PC-3 (cell line): ENCODE results near the gene INMT. TPM values are rescaled to one million over a fixed set of nuclear protein-coding genes. Genes with fewer than 3 reads are reported as not detected.

Source experiments
- ATAC-seq: fragments of 200-7000 bp; cut with Tn5 transposase; 2 replicates; pipeline ENCODE4 v1.9.1; 2020; ENCODE audit warnings: mild to moderate bottlenecking, moderate library complexity
- BruUV-seq: library from RNA; stranded (reverse); fragments of 400-500 nt; replicated peaks from 2 replicates; lab custom pipeline; 2021; lab: Mats Ljungman, UMichigan
- CTCF ChIA-PET: fragments of 300-600 bp; sonication (Branson Sonifier 250); formaldehyde crosslinking; loops from one replicate; lab custom pipeline; 2022; ENCODE audit warnings: antibody characterized with exemption; lab: Charles Lee
- POLR2A ChIA-PET: fragments of 300-600 bp; sonication (Branson Sonifier 250); formaldehyde crosslinking; loops from one replicate; lab custom pipeline; 2022; ENCODE audit warnings: antibody characterized with exemption; ENCODE audit not compliant: unreplicated experiment; lab: Charles Lee
- DNase-seq: peaks from one replicate; pipeline ENCODE4 v3.0.0-alpha.2; 2015
- H2AFZ ChIP-seq: fragments of 300-600 bp; sonication (generic); 2 replicates; pipeline ENCODE4 v1.6.0; 2016; ENCODE audit warnings: antibody characterized with exemption, low read length
- H3F3A ChIP-seq: fragments of 300-600 bp; sonication (generic); one replicate; pipeline ENCODE4 v1.6.0; 2017; ENCODE audit warnings: antibody characterized with exemption, low read length, control low read depth, mild to moderate bottlenecking; ENCODE audit not compliant: unreplicated experiment
- H3K27ac ChIP-seq: fragments of 300-600 bp; sonication (generic); 2 replicates; pipeline ENCODE4 v1.5.1; 2016; ENCODE audit warnings: mild to moderate bottlenecking, low read length
- H3K27me3 ChIP-seq: fragments of 300-600 bp; sonication (generic); 2 replicates; pipeline ENCODE4 v1.6.1; 2016; ENCODE audit warnings: low read length, mixed read lengths
- H3K36me3 ChIP-seq: fragments of 300-600 bp; sonication (generic); 2 replicates; pipeline ENCODE4 v1.6.1; 2016; ENCODE audit warnings: low read depth, mixed run types, low read length, mixed read lengths
- H3K4me1 ChIP-seq: fragments of 300-600 bp; sonication (generic); 2 replicates; pipeline ENCODE4 v1.5.1; 2016; ENCODE audit warnings: low read length; ENCODE audit not compliant: insufficient read depth
- H3K4me2 ChIP-seq: fragments of 300-600 bp; sonication (generic); 2 replicates; pipeline ENCODE4 v1.6.0; 2016; ENCODE audit warnings: low read length
- H3K4me3 ChIP-seq: fragments of 300-600 bp; sonication (generic); 2 replicates; pipeline ENCODE4 v1.5.1; 2016; ENCODE audit warnings: mild to moderate bottlenecking, low read length, mixed read lengths
- H3K79me2 ChIP-seq: fragments of 300-600 bp; sonication (generic); 2 replicates; pipeline ENCODE4 v1.6.1; 2017; ENCODE audit warnings: low read length, mixed read lengths
- H3K9ac ChIP-seq: fragments of 300-600 bp; sonication (generic); 2 replicates; pipeline ENCODE4 v1.6.0; 2016; ENCODE audit warnings: mild to moderate bottlenecking, low read length
- H3K9me2 ChIP-seq: fragments of 300-600 bp; sonication (generic); replicated peaks from 2 replicates; pipeline ENCODE4 v1.6.1; 2016; ENCODE audit warnings: mixed run types, low read length, mixed read lengths
- H3K9me3 ChIP-seq: fragments of 300-600 bp; sonication (generic); 2 replicates; pipeline ENCODE4 v1.6.1; 2016; ENCODE audit warnings: low read length, mixed read lengths
- H4K20me1 ChIP-seq: fragments of 300-600 bp; sonication (generic); 2 replicates; pipeline ENCODE4 v1.6.1; 2016; ENCODE audit warnings: low read length, mixed read lengths
- CTCF ChIP-seq: fragments of 300-600 bp; sonication (generic); conservative IDR thresholded peaks from 2 replicates; pipeline ENCODE4 v1.5.1; 2017; ENCODE audit warnings: antibody characterized with exemption, low read depth, mild to moderate bottlenecking, low read length
- EZH2 ChIP-seq: fragments of 300-600 bp; sonication (generic); IDR thresholded peaks from one replicate; pipeline ENCODE4 v1.6.1; 2017; ENCODE audit warnings: antibody characterized with exemption, mild to moderate bottlenecking, low read length; ENCODE audit not compliant: unreplicated experiment
- EZH2phosphoT487 ChIP-seq: fragments of 300-600 bp; sonication (generic); IDR thresholded peaks from 2 replicates; pipeline ENCODE4 v1.6.1; 2018; ENCODE audit warnings: mild to moderate bottlenecking, antibody characterized with exemption, low read length, borderline replicate concordance
- intact Hi-C: fragments of 100-400 bp; cut with micrococcal nuclease; formaldehyde crosslinking; loops from 2 replicates; pipeline ENCODE4 v1.9.0; 2023
- total RNA-seq: library from RNA; depleted of rRNA; stranded (reverse); fragments of >200 nt; gene quantifications from 2 replicates; pipeline ENCODE4 v1.2.3, GENCODE V29; 2014

Gene INMT
- total RNA-seq, 1 experiment from 2014 or later, result not detected

- H3K9me3 ChIP-seq, result no peaks in the 10 kb centered on the region
- no peak overlapping the region for H3K4me2 ChIP-seq
- H3K27ac ChIP-seq, result no peak overlapping the region
- ChIA-PET POLR2A (no interaction called here), CTCF (no interaction called here)
- H3K27me3 ChIP-seq, result peaks cover 24% of the 10 kb centered on the region; the same call in 1 of the 2 replicates
- no peak for TF ChIP-seq EZH2phosphoT487
- TF ChIP-seq EZH2, result no peak
- no peak for TF ChIP-seq CTCF
- no peak overlapping the region for H3K4me3 ChIP-seq
- no peaks in the 10 kb centered on the region for H4K20me1 ChIP-seq
- no TSS peak for BruUV-seq
- no peaks in the 10 kb centered on the region for H3K9me2 ChIP-seq
- DNase-seq (peak; percentile 38), ATAC-seq (no peak)
- H3K9ac ChIP-seq, result no peak overlapping the region
- no peaks in the 10 kb centered on the region for H3K36me3 ChIP-seq
- no peak overlapping the region for H2AFZ ChIP-seq
- H3K4me1 ChIP-seq, result no peaks in the 10 kb centered on the region
- H3F3A ChIP-seq, result no peaks in the 10 kb centered on the region
- intact Hi-C loops, result no loop called here
- no peaks in the 10 kb centered on the region for H3K79me2 ChIP-seq
Observed at GRCh38 chr7:30710669-30711068, 41.3 kb upstream of the INMT start.

GRCh38 chr7:30713392-30713791 is 38.5 kb upstream of the INMT start:
- no peaks in the 10 kb centered on the region for H4K20me1 ChIP-seq
- H3K27ac ChIP-seq, result no peak overlapping the region
- H3F3A ChIP-seq, result no peaks in the 10 kb centered on the region
- ChIA-PET CTCF (no interaction called here), POLR2A (no interaction called here)
- H3K27me3 ChIP-seq, result peaks cover 21% of the 10 kb centered on the region; the same call in 1 of the 2 replicates
- H3K4me1 ChIP-seq, result no peaks in the 10 kb centered on the region; the same call in 1 of the 2 replicates
- no peak overlapping the region for H3K4me2 ChIP-seq
- H3K9ac ChIP-seq, result no peak overlapping the region
- no peak for DNase-seq
- H3K4me3 ChIP-seq, result no peak overlapping the region
- no peaks in the 10 kb centered on the region for H3K36me3 ChIP-seq
- no peaks in the 10 kb centered on the region for H3K79me2 ChIP-seq
- TF ChIP-seq EZH2, result no peak
- TF ChIP-seq EZH2phosphoT487, result no peak
- no peak for TF ChIP-seq CTCF
- intact Hi-C loops, result no loop called here
- no peaks in the 10 kb centered on the region for H3K9me2 ChIP-seq
- no TSS peak for BruUV-seq
- H3K9me3 ChIP-seq, result no peaks in the 10 kb centered on the region
- ATAC-seq, result no peak
- no peak overlapping the region for H2AFZ ChIP-seq

- CTCF ChIA-PET, result no interaction called here
- intact Hi-C loops, result no loop called here
- Histone ChIP-seq H3K36me3 (no peaks in the 10 kb centered on the region), H3K27ac (no peak overlapping the region), H3K9me3 (no peaks in the 10 kb centered on the region), H3K9me2 (no peaks in the 10 kb centered on the region), H3K79me2 (no peaks in the 10 kb centered on the region), H3K4me3 (no peak overlapping the region), H2AFZ (no peak overlapping the region), H3K4me2 (no peak overlapping the region), H3K9ac (no peak overlapping the region), H3F3A (no peaks in the 10 kb centered on the region), H3K27me3 (peaks cover 21% of the 10 kb centered on the region; the same call in 1 of the 2 replicates), H3K4me1 (no peaks in the 10 kb centered on the region; the same call in 1 of the 2 replicates), H4K20me1 (no peaks in the 10 kb centered on the region)
- POLR2A ChIA-PET, result no interaction called here
- TF ChIP-seq CTCF, result no peak
- no peak for TF ChIP-seq EZH2phosphoT487
- no peak for TF ChIP-seq EZH2
- ATAC-seq, result no peak
- BruUV-seq, result no TSS peak
- DNase-seq, result no peak
Observed at GRCh38 chr7:30714129-30714528, 37.8 kb upstream of the INMT start.
